Suprapubic skin (tissue), 4 donors: ENCODE data around the gene MGST2. TPM values are rescaled to one million over a fixed set of nuclear protein-coding genes. Genes with fewer than 3 reads are reported as not detected.

Experiments
- DNase-seq, 2 donors: peaks; one replicate each; pipeline ENCODE4 v3.0.0-alpha.2; 2019; ENCODE audit warnings: low spot score in 2 of 2
- H3K27ac ChIP-seq: fragments of 200-600 bp; sonication (generic); one replicate; pipeline ENCODE4 v1.5.1; 2019
- H3K27me3 ChIP-seq: fragments of 200-600 bp; sonication (generic); one replicate; pipeline ENCODE4 v1.5.1; 2019
- H3K36me3 ChIP-seq: fragments of 200-600 bp; sonication (generic); one replicate; pipeline ENCODE4 v1.5.1; 2019
- H3K4me1 ChIP-seq: fragments of 200-600 bp; sonication (generic); one replicate; pipeline ENCODE4 v1.5.1; 2019
- H3K4me3 ChIP-seq: fragments of 200-600 bp; sonication (generic); one replicate; pipeline ENCODE4 v1.5.1; 2019; ENCODE audit warnings: mild to moderate bottlenecking
- H3K9me3 ChIP-seq: fragments of 200-600 bp; sonication (generic); one replicate; pipeline ENCODE4 v1.5.1; 2019
- EP300 ChIP-seq: sonication (generic); formaldehyde crosslinking; IDR thresholded peaks from one replicate; pipeline ENCODE4 v1.6.1; 2017; ENCODE audit warnings: antibody characterized with exemption
- POLR2A ChIP-seq, 2 donors: fragments of 450-650 bp; IDR thresholded peaks; one replicate each; pipeline ENCODE4 v1.6.1; 2017; ENCODE audit warnings: antibody characterized with exemption in 2 of 2, mild to moderate bottlenecking in 2 of 2, moderate library complexity in 2 of 2
- POLR2AphosphoS5 ChIP-seq, 3 donors: sonication (generic); formaldehyde crosslinking; IDR thresholded peaks; one replicate each; pipeline ENCODE4 v1.6.1; 2017; ENCODE audit warnings: antibody characterized with exemption in 3 of 3
- WGBS: methylation state at CpG from one replicate; pipeline ENCODE4 v1.1.5; 2018; 5-methylcytosine and 5-hydroxymethylcytosine counted together
- total RNA-seq, 4 donors: library from RNA; depleted of rRNA; stranded (reverse); fragments of >200 nt; gene quantifications; one replicate each; pipeline ENCODE4 v1.1.0, GENCODE V29; 2016
- TF ChIP-seq, protein P1 (sequence below), 2 donors: fragments of 200-600 bp in 1 of 2; fragments of 450-650 bp in 1 of 2; sonication (generic) in 1 of 2; IDR thresholded peaks; one replicate each; pipeline ENCODE4 v1.5.1; 2016 to 2019; ENCODE audit warnings: antibody characterized with exemption in 2 of 2, mild to moderate bottlenecking in 1 of 2, moderate library complexity in 1 of 2

MGST2 gene
- total RNA-seq, 4 donors from 2014 or later = 98.7 to 157 (median 128) TPM

DNA sequence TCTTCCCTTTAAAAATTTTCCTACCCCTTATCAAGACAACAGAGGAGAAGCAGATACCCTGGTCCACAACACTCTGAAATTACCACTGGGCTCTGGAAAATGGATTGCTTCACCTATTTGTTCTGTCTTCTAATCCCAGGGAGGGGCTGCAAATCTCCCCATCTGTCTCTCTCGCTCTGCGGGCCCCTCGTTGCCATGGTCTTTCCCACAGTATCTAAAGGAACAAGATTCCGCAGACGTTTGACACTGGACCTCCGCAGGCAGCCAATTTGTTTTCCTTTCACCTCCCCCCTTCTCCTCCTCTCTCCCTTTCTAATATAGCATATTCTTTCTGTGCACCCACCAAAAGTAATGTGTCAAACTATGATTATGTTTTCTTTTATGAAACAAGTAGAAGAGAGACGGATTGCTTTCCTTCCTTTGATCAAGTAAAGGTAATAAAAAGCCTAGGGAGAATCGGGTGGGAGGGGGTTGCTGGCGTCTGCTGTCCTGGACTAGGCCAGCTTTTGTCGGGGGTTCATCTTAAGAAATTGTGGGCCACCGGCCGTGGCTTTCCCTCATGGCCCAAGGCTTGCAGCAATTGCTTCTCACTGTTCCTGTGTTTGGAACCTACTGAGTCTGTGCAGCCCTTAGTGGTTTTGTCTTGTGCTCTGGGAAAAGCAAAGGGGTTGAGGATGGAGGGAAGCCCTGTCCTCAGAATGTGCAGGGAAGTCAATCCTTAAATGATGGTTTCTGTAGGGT, 81.0 kb downstream of the MGST2 start:
- Histone ChIP-seq H3K27me3 (no peaks in the 10 kb centered on the region), H3K9me3 (no peaks in the 10 kb centered on the region), H3K27ac (no peak overlapping the region), H3K36me3 (no peaks in the 10 kb centered on the region), H3K4me3 (no peak overlapping the region), H3K4me1 (no peaks in the 10 kb centered on the region)
- TF ChIP-seq POLR2AphosphoS5 (IDR thresholded peaks at IDR 0.05) (no peak), EP300 (no peak), POLR2A (IDR thresholded peaks at IDR 0.05) (no peak)
- TF ChIP-seq, protein P1, sequence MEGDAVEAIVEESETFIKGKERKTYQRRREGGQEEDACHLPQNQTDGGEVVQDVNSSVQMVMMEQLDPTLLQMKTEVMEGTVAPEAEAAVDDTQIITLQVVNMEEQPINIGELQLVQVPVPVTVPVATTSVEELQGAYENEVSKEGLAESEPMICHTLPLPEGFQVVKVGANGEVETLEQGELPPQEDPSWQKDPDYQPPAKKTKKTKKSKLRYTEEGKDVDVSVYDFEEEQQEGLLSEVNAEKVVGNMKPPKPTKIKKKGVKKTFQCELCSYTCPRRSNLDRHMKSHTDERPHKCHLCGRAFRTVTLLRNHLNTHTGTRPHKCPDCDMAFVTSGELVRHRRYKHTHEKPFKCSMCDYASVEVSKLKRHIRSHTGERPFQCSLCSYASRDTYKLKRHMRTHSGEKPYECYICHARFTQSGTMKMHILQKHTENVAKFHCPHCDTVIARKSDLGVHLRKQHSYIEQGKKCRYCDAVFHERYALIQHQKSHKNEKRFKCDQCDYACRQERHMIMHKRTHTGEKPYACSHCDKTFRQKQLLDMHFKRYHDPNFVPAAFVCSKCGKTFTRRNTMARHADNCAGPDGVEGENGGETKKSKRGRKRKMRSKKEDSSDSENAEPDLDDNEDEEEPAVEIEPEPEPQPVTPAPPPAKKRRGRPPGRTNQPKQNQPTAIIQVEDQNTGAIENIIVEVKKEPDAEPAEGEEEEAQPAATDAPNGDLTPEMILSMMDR (IDR thresholded peaks at IDR 0.05) = no peak
- no peak for DNase-seq
- WGBS = 82% methylated on average over 12 of the region's 12 CpGs

GRCh38 chr4:139749338-139749737, 83.7 kb downstream of the MGST2 start:
- no peaks in the 10 kb centered on the region for H3K9me3 ChIP-seq
- DNase-seq = no peak
- no peak overlapping the region for H3K4me3 ChIP-seq
- H3K4me1 ChIP-seq = no peaks in the 10 kb centered on the region
- H3K27me3 ChIP-seq = no peaks in the 10 kb centered on the region
- TF ChIP-seq POLR2A (IDR thresholded peaks at IDR 0.05) (no peak), EP300 (no peak), POLR2AphosphoS5 (IDR thresholded peaks at IDR 0.05) (no peak)
- TF ChIP-seq, protein P1 (IDR thresholded peaks at IDR 0.05) = no peak
- no peaks in the 10 kb centered on the region for H3K36me3 ChIP-seq
- 69% methylated on average over 6 of the region's 6 CpGs for WGBS
- no peak overlapping the region for H3K27ac ChIP-seq

GRCh38 chr4:139749835-139750498, 84.3 kb downstream of the MGST2 start:
- Histone ChIP-seq H3K4me3 (no peak overlapping the region), H3K36me3 (no peaks in the 10 kb centered on the region), H3K9me3 (no peaks in the 10 kb centered on the region), H3K27ac (no peak overlapping the region), H3K27me3 (no peaks in the 10 kb centered on the region), H3K4me1 (no peaks in the 10 kb centered on the region)
- TF ChIP-seq, protein P1 (IDR thresholded peaks at IDR 0.05) = no peak
- TF ChIP-seq EP300 = no peak
- no peak for TF ChIP-seq POLR2AphosphoS5 (IDR thresholded peaks at IDR 0.05)
- no peak for TF ChIP-seq POLR2A (IDR thresholded peaks at IDR 0.05)
- no peak for DNase-seq
- WGBS = 89% methylated on average over 4 of the region's 4 CpGs

- TF ChIP-seq EP300 = no peak
- no peak for TF ChIP-seq POLR2AphosphoS5 (IDR thresholded peaks at IDR 0.05)
- TF ChIP-seq, protein P1 (IDR thresholded peaks at IDR 0.05) = no peak
- TF ChIP-seq POLR2A (IDR thresholded peaks at IDR 0.05) = no peak
- no peaks in the 10 kb centered on the region for H3K36me3 ChIP-seq
- H3K27ac ChIP-seq = no peak overlapping the region
- 79% methylated on average over 3 of the region's 3 CpGs for WGBS
- H3K27me3 ChIP-seq = no peaks in the 10 kb centered on the region
- no peak overlapping the region for H3K4me3 ChIP-seq
- H3K4me1 ChIP-seq = no peaks in the 10 kb centered on the region
- no peaks in the 10 kb centered on the region for H3K9me3 ChIP-seq
- DNase-seq = no peak
These were observed 88.1 kb downstream of the MGST2 start for GRCh38 chr4:139753686-139754085.

Other genes with a start within 250 kb of the MGST2 start
- gene RAB33B, start 211.7 kb upstream of the MGST2 start, total RNA-seq = 10 to 100 TPM in 1 of 4 donors, 1 to 10 TPM in 3; 8.1 to 10.8 (median 9.2) TPM
- gene SETD7, start 109.6 kb upstream of the MGST2 start, total RNA-seq = 10 to 100 TPM; 41.8 to 46.6 (median 43.9) TPM